ENCODE measurements around the gene CPT1A. TPM values are rescaled to one million over a fixed set of nuclear protein-coding genes. Genes with fewer than 3 reads are reported as not detected.

Gene CPT1A
- polyA plus RNA-seq, 1 of the 3 experiments (the other 2 are of a cell fraction), result 31.2 TPM

- POLR2A ChIA-PET, result no interaction called here
- 90% methylated on average over 7 of the region's 7 CpGs for WGBS (ENCODE audit: low lambda C conversion rate)
- CTCF ChIA-PET, result interaction anchor here (0.9 to 2.2 kb wide), 2 partner anchors 20 to 1119 kb away, joined by 3 to 9 read pairs; no protein-coding TSS in a partner anchor
These were observed 63.5 kb downstream of the CPT1A start for GRCh38 chr11:68778205-68778604.

DNA sequence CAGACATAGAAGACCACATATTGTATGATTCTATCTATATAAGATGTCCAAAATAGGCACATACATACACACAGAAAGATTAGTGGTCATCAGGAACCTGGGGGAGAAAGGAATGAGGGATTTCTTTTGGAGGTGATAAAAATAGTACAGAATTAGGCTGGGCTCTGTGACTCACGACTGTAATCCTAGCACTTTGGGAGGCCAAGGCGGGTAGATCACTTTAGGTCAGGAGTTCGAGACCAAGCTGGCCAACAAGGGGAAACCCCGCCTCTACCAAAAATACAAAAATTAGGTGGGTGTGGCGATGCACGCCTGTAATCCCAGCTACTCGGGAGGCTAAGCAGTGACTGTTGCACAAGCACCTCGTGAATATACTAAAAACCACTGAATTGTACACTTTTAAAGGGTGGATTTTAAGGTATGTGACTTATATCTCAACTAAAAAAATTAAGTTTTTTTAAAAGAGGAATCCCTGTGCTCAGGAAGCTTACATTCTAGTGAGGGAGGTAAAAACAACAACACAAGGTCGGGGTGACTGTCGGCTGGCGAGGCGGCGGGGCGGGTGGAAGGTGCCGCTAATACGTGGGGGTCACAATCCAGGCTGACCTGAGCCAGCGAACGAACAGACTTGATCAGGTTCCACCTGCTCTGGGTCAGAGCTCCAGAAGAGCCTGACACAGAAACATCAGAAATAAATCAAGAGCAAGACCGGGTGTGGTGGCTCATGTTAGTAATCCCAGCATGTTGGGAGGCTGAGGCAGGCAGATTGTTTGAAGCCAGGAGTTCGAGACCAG lies 65.1 kb downstream of the CPT1A start:
- Histone ChIP-seq H3K27me3 (ENCODE audit: insufficient read depth) (no peaks in the 10 kb centered on the region), H3K79me2 (ENCODE audit: insufficient read depth) (no peaks in the 10 kb centered on the region), H3K27ac (ENCODE audit: low read depth in 2 of 2, low read length in 1 of 2) (no peak overlapping the region), H3K9ac (no peak overlapping the region), H4K20me1 (ENCODE audit: insufficient read depth) (no peaks in the 10 kb centered on the region), H3F3A (replicated peaks; ENCODE audit: insufficient read depth) (no peaks in the 10 kb centered on the region), H3K36me3 (replicated peaks in 1 of 2; ENCODE audit: control insufficient read depth in 1 of 2, insufficient read depth in 2 of 2, low read length in 1 of 2) (peaks cover 61% of the 10 kb centered on the region in 2 experiments), H3K9me3 (no peaks in the 10 kb centered on the region), H3K4me2 (no peak overlapping the region), H3K4me1 (ENCODE audit: control insufficient read depth in 1 of 2, insufficient read depth in 2 of 2, low read depth in 1 of 2, low read length in 1 of 2) (no peaks in the 10 kb centered on the region), H3K9me2 (no peaks in the 10 kb centered on the region), H2AFZ (ENCODE audit: low read depth) (no peak overlapping the region), H3K4me3 (ENCODE audit: low read depth in 2 of 2, low read length in 1 of 2) (no peak overlapping the region)
- TF ChIP-seq, protein P1, sequence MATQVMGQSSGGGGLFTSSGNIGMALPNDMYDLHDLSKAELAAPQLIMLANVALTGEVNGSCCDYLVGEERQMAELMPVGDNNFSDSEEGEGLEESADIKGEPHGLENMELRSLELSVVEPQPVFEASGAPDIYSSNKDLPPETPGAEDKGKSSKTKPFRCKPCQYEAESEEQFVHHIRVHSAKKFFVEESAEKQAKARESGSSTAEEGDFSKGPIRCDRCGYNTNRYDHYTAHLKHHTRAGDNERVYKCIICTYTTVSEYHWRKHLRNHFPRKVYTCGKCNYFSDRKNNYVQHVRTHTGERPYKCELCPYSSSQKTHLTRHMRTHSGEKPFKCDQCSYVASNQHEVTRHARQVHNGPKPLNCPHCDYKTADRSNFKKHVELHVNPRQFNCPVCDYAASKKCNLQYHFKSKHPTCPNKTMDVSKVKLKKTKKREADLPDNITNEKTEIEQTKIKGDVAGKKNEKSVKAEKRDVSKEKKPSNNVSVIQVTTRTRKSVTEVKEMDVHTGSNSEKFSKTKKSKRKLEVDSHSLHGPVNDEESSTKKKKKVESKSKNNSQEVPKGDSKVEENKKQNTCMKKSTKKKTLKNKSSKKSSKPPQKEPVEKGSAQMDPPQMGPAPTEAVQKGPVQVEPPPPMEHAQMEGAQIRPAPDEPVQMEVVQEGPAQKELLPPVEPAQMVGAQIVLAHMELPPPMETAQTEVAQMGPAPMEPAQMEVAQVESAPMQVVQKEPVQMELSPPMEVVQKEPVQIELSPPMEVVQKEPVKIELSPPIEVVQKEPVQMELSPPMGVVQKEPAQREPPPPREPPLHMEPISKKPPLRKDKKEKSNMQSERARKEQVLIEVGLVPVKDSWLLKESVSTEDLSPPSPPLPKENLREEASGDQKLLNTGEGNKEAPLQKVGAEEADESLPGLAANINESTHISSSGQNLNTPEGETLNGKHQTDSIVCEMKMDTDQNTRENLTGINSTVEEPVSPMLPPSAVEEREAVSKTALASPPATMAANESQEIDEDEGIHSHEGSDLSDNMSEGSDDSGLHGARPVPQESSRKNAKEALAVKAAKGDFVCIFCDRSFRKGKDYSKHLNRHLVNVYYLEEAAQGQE (IDR thresholded peaks at IDR 0.05; ENCODE audit: low read depth, low read length), result no peak
- no peak for TF ChIP-seq USF1 (IDR thresholded peaks at IDR 0.05; ENCODE audit: borderline replicate concordance, low read depth)
- TF ChIP-seq, protein P2, sequence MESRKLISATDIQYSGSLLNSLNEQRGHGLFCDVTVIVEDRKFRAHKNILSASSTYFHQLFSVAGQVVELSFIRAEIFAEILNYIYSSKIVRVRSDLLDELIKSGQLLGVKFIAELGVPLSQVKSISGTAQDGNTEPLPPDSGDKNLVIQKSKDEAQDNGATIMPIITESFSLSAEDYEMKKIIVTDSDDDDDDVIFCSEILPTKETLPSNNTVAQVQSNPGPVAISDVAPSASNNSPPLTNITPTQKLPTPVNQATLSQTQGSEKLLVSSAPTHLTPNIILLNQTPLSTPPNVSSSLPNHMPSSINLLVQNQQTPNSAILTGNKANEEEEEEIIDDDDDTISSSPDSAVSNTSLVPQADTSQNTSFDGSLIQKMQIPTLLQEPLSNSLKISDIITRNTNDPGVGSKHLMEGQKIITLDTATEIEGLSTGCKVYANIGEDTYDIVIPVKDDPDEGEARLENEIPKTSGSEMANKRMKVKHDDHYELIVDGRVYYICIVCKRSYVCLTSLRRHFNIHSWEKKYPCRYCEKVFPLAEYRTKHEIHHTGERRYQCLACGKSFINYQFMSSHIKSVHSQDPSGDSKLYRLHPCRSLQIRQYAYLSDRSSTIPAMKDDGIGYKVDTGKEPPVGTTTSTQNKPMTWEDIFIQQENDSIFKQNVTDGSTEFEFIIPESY (IDR thresholded peaks at IDR 0.05; ENCODE audit: borderline replicate concordance, low read depth), result no peak
- WGBS (ENCODE audit: low lambda C conversion rate), result 88% methylated on average over 20 of the region's 20 CpGs
- CTCF ChIA-PET, result interaction anchor here (2.2 kb wide), 1 partner anchor 22 kb away, joined by 9 read pairs; no protein-coding TSS in a partner anchor
- DNase-seq, result no peak
- POLR2A ChIA-PET, result no interaction called here

More at GRCh38 chr11:68778205-68778604, 63.5 kb downstream of the CPT1A start:
- Histone ChIP-seq H3K27me3 (ENCODE audit: insufficient read depth) (no peaks in the 10 kb centered on the region), H3K27ac (ENCODE audit: low read depth in 2 of 2, low read length in 1 of 2) (no peak overlapping the region), H3K9me3 (no peaks in the 10 kb centered on the region), H3F3A (replicated peaks; ENCODE audit: insufficient read depth) (no peaks in the 10 kb centered on the region), H3K9me2 (no peaks in the 10 kb centered on the region), H3K36me3 (replicated peaks in 1 of 2; ENCODE audit: control insufficient read depth in 1 of 2, insufficient read depth in 2 of 2, low read length in 1 of 2) (peaks cover 49 to 60% of the 10 kb centered on the region in 2 experiments), H4K20me1 (ENCODE audit: insufficient read depth) (no peaks in the 10 kb centered on the region), H3K4me3 (ENCODE audit: low read depth in 2 of 2, low read length in 1 of 2) (no peak overlapping the region), H3K4me2 (no peak overlapping the region), H3K9ac (no peak overlapping the region), H2AFZ (ENCODE audit: low read depth) (no peak overlapping the region), H3K79me2 (ENCODE audit: insufficient read depth) (no peaks in the 10 kb centered on the region), H3K4me1 (ENCODE audit: control insufficient read depth in 1 of 2, insufficient read depth in 2 of 2, low read depth in 1 of 2, low read length in 1 of 2) (no peaks in the 10 kb centered on the region)
- TF ChIP-seq RFX5 (IDR thresholded peaks at IDR 0.05; ENCODE audit: low read length) (no peak), NRF1 (IDR thresholded peaks at IDR 0.05; ENCODE audit: low read depth, low read length) (no peak), FOSL2 (IDR thresholded peaks at IDR 0.05; ENCODE audit: borderline replicate concordance, low read depth) (no peak)
- no peak for DNase-seq

Measured in SK-N-SH (cell line).